CD8-positive, alpha-beta memory T cell (primary cell): ENCODE results near the gene NFIC. TPM values are rescaled to one million over a fixed set of nuclear protein-coding genes. Genes with fewer than 3 reads are reported as not detected.

Experiments used
- CTCF ChIA-PET: fragments of 350-600 bp; sonication (Branson Sonifier 250); formaldehyde crosslinking; loops from one replicate; lab custom pipeline; 2021; ENCODE audit warnings: antibody characterized with exemption; lab: Charles Lee
- POLR2A ChIA-PET: fragments of 350-600 bp; sonication (Branson Sonifier 250); formaldehyde crosslinking; loops from one replicate; lab custom pipeline; 2021; ENCODE audit warnings: antibody characterized with exemption; lab: Charles Lee
- DNase-seq, 5 donors: peaks; one replicate each; pipeline versions ENCODE4 v3.0.0 to v3.0.0-alpha.2; 2020 to 2022; ENCODE audit warnings: mixed read lengths in 1 of 5
- H3K27ac ChIP-seq: one replicate; pipeline ENCODE4 v1.7.0; 2013; ENCODE audit warnings: low read depth, mild to moderate bottlenecking, low read length, moderate library complexity
- H3K27me3 ChIP-seq: 2 replicates; pipeline ENCODE4 v1.7.0; 2013; ENCODE audit warnings: low read length, mild to moderate bottlenecking; ENCODE audit not compliant: insufficient read depth, poor library complexity, severe bottlenecking
- H3K36me3 ChIP-seq: 2 replicates; pipeline ENCODE4 v1.7.0; 2013; ENCODE audit warnings: mild to moderate bottlenecking, low read length, moderate library complexity; ENCODE audit not compliant: insufficient read depth
- H3K4me1 ChIP-seq: 2 replicates; pipeline ENCODE4 v1.7.0; 2013; ENCODE audit warnings: mild to moderate bottlenecking, low read length, moderate library complexity; ENCODE audit not compliant: insufficient read depth
- H3K4me3 ChIP-seq: 2 replicates; pipeline ENCODE4 v1.7.0; 2013; ENCODE audit warnings: mild to moderate bottlenecking, low read length
- H3K9me3 ChIP-seq: 2 replicates; pipeline ENCODE4 v1.7.0; 2013; ENCODE audit warnings: mild to moderate bottlenecking, low read length
- H3K27ac Mint-ChIP-seq, 8 donors: one replicate each; pipeline ENCODE4 v1.8.0; 2020 to 2021; ENCODE audit warnings: mixed read lengths in 8 of 8, mild to moderate bottlenecking in 6 of 8, inconsistent platforms in 3 of 8, moderate library complexity in 3 of 8
- H3K27me3 Mint-ChIP-seq, 2 donors: one replicate each; pipeline ENCODE4 v1.8.0; 2020 to 2021; ENCODE audit warnings: mixed read lengths in 2 of 2, mild to moderate bottlenecking in 1 of 2, moderate library complexity in 1 of 2
- H3K36me3 Mint-ChIP-seq, 3 donors: one replicate each; pipeline ENCODE4 v1.8.0; 2020 to 2021; ENCODE audit warnings: mixed read lengths in 3 of 3, inconsistent platforms in 1 of 3, mild to moderate bottlenecking in 1 of 3
- H3K4me1 Mint-ChIP-seq, 3 donors: one replicate each; pipeline ENCODE4 v1.8.0; 2020 to 2021; ENCODE audit warnings: mixed read lengths in 3 of 3, inconsistent platforms in 1 of 3, mild to moderate bottlenecking in 1 of 3
- H3K4me3 Mint-ChIP-seq, 7 donors: one replicate each; pipeline ENCODE4 v1.8.0; 2020 to 2021; ENCODE audit warnings: mixed read lengths in 7 of 7, mild to moderate bottlenecking in 6 of 7, moderate library complexity in 4 of 7, inconsistent platforms in 2 of 7
- H3K9me3 Mint-ChIP-seq, 5 donors: one replicate each; pipeline ENCODE4 v1.8.0; 2020 to 2022; ENCODE audit warnings: mixed read lengths in 5 of 5, mild to moderate bottlenecking in 3 of 5, moderate library complexity in 2 of 5, inconsistent platforms in 1 of 5
- polyA plus RNA-seq: library from polyadenylated mRNA; unstranded; fragments of 300-500 nt; fragmentation: Illumina TruSeq; gene quantifications from one replicate; pipeline ENCODE4 v1.2.3, GENCODE V29; 2021
- total RNA-seq, 2 experiments: library from RNA; stranded (reverse); gene quantifications; one replicate each; pipeline ENCODE4 v1.2.3, GENCODE V29; 2021

NFIC gene
- total and polyA plus RNA-seq, 3 experiments from 2014 or later, result 16.1 to 19.4 (median 17.8) TPM

DNA sequence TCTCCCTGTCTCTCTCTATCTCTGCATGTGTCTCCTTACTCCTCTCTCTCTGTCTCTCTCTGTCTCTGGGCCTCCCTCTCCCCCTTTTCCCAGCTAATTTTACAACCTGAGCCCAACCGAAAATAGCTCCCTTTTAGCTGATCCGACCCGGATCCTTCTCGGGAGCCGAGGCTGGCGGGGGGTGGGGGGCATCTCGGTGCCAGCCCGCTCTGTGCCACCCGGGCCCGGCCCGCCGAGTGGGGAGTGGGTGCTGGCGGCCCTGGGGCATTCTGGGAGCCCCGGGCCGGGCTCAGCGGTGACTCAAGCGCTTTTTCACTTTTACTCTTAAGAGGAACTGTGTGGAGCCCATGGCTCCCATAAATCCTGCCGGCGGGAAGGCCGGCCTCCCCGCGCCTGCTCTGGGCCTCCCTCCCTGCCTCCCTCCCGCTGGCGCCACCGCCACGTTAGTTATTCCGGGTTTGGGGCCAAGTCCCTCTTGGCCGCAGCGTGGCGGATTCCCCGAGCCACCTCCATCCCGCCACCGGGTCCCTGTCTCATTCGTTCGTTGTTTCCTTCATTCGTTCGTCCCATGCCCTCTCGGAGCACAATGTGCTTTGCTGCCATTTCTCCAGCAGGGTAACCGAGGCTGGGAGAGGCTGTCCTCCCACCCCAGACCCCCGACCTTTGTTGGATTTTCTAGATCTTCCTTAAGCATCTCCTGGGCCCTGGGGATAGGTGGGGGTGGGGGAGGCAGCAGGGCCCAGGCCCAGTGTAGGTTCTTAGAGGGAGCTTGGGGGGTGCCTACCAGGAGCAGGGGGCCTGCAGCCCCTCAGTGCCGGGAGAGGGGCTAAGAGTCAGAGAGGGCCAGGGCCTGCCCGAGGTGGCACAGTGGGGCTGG is 3.2 kb downstream of the NFIC start:
- no peaks in the 10 kb centered on the region for H3K9me3 Mint-ChIP-seq
- Histone ChIP-seq H3K27ac (peak overlapping the region; percentile 58), H3K4me3 (no peak overlapping the region), H3K27me3 (no peaks in the 10 kb centered on the region), H3K36me3 (no peaks in the 10 kb centered on the region), H3K4me1 (peaks cover 11% of the 10 kb centered on the region), H3K9me3 (no peaks in the 10 kb centered on the region)
- peaks cover 21 to 48% (median 26%) of the 10 kb centered on the region in 3 donors for H3K4me1 Mint-ChIP-seq
- no peak for DNase-seq
- ChIA-PET CTCF (no interaction called here), POLR2A (no interaction called here)
- peak overlapping the region in 4 of 8 donors; percentile 36 to 84 (median 69) for H3K27ac Mint-ChIP-seq
- peaks cover 0 to 1% (median 0%) of the 10 kb centered on the region in 3 donors for H3K36me3 Mint-ChIP-seq
- peak overlapping the region in 4 of 7 donors; percentile 44 to 89 (median 66) for H3K4me3 Mint-ChIP-seq
- peaks cover 4% of the 10 kb centered on the region in 2 donors for H3K27me3 Mint-ChIP-seq

DNA sequence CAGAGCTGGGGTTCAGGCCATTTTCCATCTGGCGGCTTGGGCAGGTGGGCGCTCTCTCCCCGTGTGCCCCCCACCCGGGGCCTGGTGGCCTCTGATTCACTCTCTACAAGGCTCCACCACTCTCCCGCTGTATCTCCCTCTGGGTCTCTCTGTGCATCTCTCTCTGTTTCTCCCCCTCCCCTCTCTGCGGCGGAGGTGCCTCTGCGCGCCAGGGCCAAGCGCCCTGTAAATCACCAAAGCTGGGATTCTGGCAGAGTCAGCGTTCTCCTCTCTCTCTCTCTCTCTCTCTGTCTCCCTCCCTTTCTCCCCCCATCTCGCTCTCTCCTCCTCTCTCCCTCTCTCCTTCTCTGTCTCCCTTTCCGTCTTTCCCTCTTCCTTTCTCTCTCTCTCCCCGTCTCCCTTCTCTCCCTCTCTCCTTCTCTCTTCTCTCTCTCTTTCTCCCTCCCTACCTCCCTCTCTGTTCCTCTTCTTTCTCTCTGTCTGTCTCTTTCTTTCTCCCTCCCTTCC is 3.9 kb downstream of the NFIC start:
- H3K27me3 Mint-ChIP-seq, result peaks cover under 1 to 1% of the 10 kb centered on the region in 2 donors
- Histone ChIP-seq H3K27ac (no peak overlapping the region), H3K4me1 (peaks cover 6% of the 10 kb centered on the region), H3K27me3 (no peaks in the 10 kb centered on the region), H3K9me3 (no peaks in the 10 kb centered on the region), H3K4me3 (no peak overlapping the region), H3K36me3 (no peaks in the 10 kb centered on the region)
- peak overlapping the region in 1 of 8 donors; percentile 46 for H3K27ac Mint-ChIP-seq
- H3K9me3 Mint-ChIP-seq, result no peaks in the 10 kb centered on the region
- CTCF ChIA-PET, result no interaction called here
- DNase-seq, result no peak
- POLR2A ChIA-PET, result no interaction called here
- peaks cover 0 to 1% (median 0%) of the 10 kb centered on the region in 3 donors for H3K36me3 Mint-ChIP-seq
- H3K4me3 Mint-ChIP-seq, result peak overlapping the region in 3 of 7 donors; percentile 24 to 77 (median 54)
- peaks cover 17 to 42% (median 23%) of the 10 kb centered on the region in 3 donors for H3K4me1 Mint-ChIP-seq

DNA sequence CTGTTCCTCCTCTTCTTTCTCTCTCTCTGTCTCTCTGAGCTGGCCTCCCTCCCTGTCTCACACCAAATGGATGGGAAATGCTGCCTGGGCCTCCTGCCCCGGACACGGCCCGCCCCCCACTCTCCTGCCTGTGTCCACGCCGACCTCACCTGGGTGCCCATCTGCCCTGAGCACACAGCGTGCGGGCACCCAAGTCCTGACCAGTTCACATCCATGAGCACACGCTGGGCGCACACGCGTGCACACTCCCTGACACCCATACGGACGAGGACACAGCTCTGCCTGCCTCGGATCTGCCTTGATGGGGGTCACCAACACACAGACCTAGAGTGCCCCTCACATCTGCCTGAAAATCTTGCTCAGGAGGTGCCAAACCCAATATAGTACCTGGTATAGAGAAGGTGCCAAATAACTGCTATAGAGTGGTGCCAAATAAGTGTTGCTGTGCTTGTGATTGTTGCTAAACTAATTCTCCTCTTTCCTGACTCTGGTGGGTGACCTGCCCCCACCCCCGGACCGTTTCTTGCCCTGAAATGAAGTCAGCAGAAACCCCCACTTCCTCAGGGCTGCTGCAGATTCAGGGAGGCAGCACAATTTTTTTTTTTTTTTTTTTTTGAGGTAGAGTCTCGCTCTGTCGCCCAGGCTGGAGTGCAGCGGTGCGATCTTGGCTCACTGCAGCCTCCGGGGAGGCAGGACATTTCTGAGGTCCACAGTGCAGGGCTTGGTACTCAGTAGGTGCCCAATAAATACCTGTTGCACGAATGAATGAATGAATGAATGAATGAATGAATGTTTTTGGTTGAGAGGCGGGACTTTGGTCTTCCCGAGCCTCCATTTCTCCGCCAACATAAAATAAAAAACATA is 4.6 kb downstream of the NFIC start:
- Mint-ChIP-seq H3K27me3 (peaks cover 0 to 1% of the 10 kb centered on the region in 2 donors), H3K9me3 (no peaks in the 10 kb centered on the region), H3K4me1 (peaks cover 12 to 36% (median 18%) of the 10 kb centered on the region in 3 donors), H3K4me3 (peak overlapping the region in 1 of 7 donors; percentile 24), H3K36me3 (peaks cover 0 to 1% (median 0%) of the 10 kb centered on the region in 3 donors), H3K27ac (peak overlapping the region in 4 of 8 donors; percentile 7 to 78 (median 48))
- CTCF ChIA-PET, result no interaction called here
- POLR2A ChIA-PET, result no interaction called here
- no peaks in the 10 kb centered on the region for H3K9me3 ChIP-seq
- no peak overlapping the region for H3K27ac ChIP-seq
- DNase-seq, result no peak
- no peaks in the 10 kb centered on the region for H3K4me1 ChIP-seq
- H3K27me3 ChIP-seq, result no peaks in the 10 kb centered on the region
- H3K36me3 ChIP-seq, result no peaks in the 10 kb centered on the region
- H3K4me3 ChIP-seq, result no peak overlapping the region

DNA sequence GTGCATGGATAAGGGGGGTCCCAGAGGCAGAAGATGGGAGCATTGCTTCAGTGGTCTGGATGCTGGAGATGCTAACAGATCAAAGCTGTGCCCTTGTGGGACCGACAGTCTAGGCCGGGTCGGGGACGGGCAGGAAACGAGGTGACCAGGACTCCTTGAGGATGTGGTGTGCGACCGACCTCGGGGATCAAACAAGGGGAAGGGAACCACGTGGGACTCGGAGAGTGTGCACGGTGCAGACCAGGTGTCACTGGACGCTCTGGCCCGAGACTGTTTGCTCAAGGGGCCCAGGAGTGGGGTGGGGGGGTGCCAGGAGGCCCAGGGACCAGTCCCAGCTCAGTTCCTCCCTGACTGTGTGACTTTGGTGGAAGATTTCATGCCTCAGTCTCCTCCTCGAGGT is 6.0 kb downstream of the NFIC start:
- Mint-ChIP-seq H3K9me3 (no peaks in the 10 kb centered on the region), H3K4me3 (no peak overlapping the region), H3K36me3 (peaks cover 0 to 1% (median 0%) of the 10 kb centered on the region in 3 donors), H3K27me3 (peaks cover 0 to 1% of the 10 kb centered on the region in 2 donors), H3K4me1 (peaks cover 12 to 36% (median 18%) of the 10 kb centered on the region in 3 donors), H3K27ac (peak overlapping the region in 2 of 8 donors; percentile 30 to 80)
- no peaks in the 10 kb centered on the region for H3K27me3 ChIP-seq
- ChIA-PET POLR2A (no interaction called here), CTCF (no interaction called here)
- H3K9me3 ChIP-seq, result no peaks in the 10 kb centered on the region
- H3K4me3 ChIP-seq, result no peak overlapping the region
- H3K4me1 ChIP-seq, result no peaks in the 10 kb centered on the region
- no peak overlapping the region for H3K27ac ChIP-seq
- no peaks in the 10 kb centered on the region for H3K36me3 ChIP-seq
- DNase-seq, result no peak

DNA sequence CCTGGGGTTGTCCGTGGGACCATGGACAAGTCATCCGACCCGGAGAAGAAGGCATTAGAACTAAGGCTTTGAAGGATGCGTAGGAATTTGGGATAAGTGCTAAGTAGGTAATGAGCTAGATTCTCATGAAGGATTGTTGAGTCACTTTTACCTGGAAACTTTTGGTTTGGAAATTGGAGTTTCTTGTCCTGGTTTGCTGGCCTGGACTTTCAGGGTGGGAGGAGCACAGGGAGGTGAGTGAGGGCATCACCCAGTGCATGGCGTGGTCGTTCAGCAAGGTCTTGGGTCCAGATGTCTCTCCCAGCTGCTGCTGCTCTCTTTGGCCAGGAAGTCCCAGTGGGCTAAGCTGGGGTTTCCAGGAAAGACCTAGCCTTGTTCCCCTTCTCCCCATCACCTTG is 7.6 kb downstream of the NFIC start:
- H3K36me3 ChIP-seq, result no peaks in the 10 kb centered on the region
- peak overlapping the region in 2 of 8 donors; percentile 36 to 50 for H3K27ac Mint-ChIP-seq
- H3K27me3 ChIP-seq, result no peaks in the 10 kb centered on the region
- H3K4me3 Mint-ChIP-seq, result no peak overlapping the region
- H3K27ac ChIP-seq, result no peak overlapping the region
- H3K4me3 ChIP-seq, result no peak overlapping the region
- ChIA-PET CTCF (no interaction called here), POLR2A (no interaction called here)
- peaks cover 0 to 1% (median 0%) of the 10 kb centered on the region in 3 donors for H3K36me3 Mint-ChIP-seq
- H3K4me1 ChIP-seq, result no peaks in the 10 kb centered on the region
- H3K27me3 Mint-ChIP-seq, result peaks cover 0 to 1% of the 10 kb centered on the region in 2 donors
- DNase-seq, result no peak
- no peaks in the 10 kb centered on the region for H3K9me3 ChIP-seq
- no peaks in the 10 kb centered on the region for H3K9me3 Mint-ChIP-seq
- H3K4me1 Mint-ChIP-seq, result peaks cover 6 to 20% (median 7%) of the 10 kb centered on the region in 3 donors

DNA sequence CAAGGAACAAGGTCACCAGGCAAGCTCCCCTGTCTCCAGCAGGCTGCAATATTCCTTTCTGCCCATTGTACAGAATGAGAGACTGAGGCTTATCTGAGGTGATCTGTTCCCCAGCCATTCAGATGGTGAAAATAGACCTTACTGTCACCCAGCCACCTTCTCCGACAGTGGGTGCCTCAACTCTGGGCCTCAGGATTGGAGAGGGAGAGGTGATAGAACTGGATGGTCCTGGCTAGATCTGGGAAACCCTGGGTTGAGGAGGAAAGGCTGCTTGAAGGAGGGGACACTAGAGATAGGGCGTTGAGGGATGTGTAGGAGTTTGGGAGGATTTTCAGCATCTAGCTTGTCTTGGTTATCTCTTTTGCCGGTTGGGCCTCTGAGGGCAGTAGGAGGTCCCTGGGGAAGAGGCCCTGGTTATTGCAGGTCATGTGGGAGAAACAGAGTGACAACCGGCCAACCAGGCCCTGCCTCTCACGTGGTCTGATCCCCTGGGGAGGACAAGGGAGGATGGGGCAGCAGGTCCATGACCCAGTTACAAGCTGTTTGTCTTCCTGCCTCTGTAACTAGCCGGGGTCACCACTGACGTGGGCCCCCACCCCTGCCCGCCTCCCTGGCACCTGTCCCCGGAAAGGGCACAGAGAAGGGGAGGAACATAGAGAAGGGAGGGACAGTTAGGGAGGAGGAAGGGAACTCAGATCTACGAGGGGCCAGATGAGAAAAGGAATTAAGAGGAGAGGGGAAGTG is 8.2 kb downstream of the NFIC start:
- H3K9me3 Mint-ChIP-seq, result no peaks in the 10 kb centered on the region
- Histone ChIP-seq H3K27ac (no peak overlapping the region), H3K27me3 (no peaks in the 10 kb centered on the region), H3K9me3 (no peaks in the 10 kb centered on the region), H3K36me3 (no peaks in the 10 kb centered on the region), H3K4me1 (no peaks in the 10 kb centered on the region), H3K4me3 (no peak overlapping the region)
- no peak for DNase-seq
- H3K4me3 Mint-ChIP-seq, result no peak overlapping the region
- peak overlapping the region in 2 of 8 donors; percentile 38 to 50 for H3K27ac Mint-ChIP-seq
- ChIA-PET POLR2A (no interaction called here), CTCF (interaction anchor here (1.4 kb wide), 1 partner anchor 9 kb away, joined by 3 read pairs; no protein-coding TSS in a partner anchor)
- H3K27me3 Mint-ChIP-seq, result peaks cover 0 to 1% of the 10 kb centered on the region in 2 donors
- H3K4me1 Mint-ChIP-seq, result peaks cover 4 to 17% (median 5%) of the 10 kb centered on the region in 3 donors
- H3K36me3 Mint-ChIP-seq, result peaks cover 0 to 1% (median 0%) of the 10 kb centered on the region in 3 donors
